CD4-positive, alpha-beta T cell treated with Interferon alpha-2 for 1 hour (primary cell): ENCODE results near the gene APBA2.
"Not testable (repeated sequence)": the region's sequence is repeated elsewhere in the genome, so short reads cannot be mapped to it uniquely, and the experiment has no call there.

Experiments used
- DNase-seq, 2 donors: peaks; one replicate each; pipeline ENCODE4 v3.0.0-alpha.2; 2020 to 2022

The APBA2 gene

DNA sequence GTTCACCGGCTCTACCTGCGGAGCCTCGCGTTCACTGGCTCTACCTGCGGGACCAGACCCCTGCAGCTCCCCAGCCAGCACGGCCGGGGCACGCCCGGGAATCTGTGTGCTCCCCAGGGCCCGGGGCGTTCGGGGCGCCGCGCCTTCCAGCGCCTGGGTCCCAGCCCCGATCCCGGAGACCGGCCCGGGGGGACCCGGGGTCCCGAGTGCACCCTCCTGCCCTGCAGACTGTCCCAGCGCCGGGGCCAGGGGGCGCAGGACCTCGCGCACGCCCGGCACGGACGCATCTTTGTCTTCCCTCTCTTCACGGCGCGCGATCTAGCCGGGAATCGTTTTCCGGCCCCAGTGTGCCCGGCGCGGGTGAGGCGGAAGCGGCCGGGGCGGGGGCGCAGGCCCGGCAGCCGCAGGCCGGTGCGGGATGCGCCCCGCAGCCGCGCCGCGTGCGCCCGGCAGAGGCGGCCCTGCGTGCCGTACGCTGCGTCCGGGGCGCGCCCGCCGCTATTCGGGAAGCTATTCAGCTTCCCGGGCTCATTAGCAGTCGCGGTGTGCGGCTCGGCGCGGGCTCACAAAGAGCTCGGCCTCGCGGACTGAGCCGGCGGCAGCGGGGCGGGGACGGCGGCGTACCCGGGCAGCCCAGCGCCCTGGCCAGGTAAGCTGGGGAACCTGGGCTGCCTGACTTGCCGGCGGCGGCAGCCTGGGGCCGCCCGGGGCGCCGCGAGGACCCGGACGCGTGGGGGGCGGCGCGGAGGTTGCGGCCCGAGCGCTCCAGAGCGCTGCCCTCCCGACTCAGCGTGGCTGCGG lies at the start of gene APBA2:
TSS of gene APBA2 (plus strand) at position 345 of the 801 bp plus-strand sequence. CDS start 167,911 bp downstream, outside the sequence.
- peak; percentile 31 to 53 for DNase-seq

DNA sequence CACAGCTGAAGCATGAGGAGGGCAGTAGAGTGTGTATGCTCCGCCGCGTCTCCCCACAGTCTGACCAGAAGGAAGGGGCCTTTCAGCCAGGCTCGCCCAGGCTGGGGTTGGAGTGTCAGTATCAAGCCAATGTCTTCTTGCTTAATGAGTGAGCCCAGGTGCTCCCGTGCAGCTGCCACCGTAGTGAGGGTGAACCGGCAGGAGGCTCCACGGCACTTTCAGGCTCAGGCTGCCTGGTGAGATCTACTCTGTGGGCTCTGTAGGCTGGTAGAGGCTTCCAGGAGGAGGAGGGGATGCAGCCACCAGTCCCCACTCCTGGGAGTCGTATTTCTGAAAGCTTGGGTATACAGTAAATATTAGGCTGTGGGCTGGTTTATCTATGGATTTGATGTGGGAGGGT lies 45.5 kb upstream of the APBA2 start:
- DNase-seq, result not testable (repeated sequence)

DNA sequence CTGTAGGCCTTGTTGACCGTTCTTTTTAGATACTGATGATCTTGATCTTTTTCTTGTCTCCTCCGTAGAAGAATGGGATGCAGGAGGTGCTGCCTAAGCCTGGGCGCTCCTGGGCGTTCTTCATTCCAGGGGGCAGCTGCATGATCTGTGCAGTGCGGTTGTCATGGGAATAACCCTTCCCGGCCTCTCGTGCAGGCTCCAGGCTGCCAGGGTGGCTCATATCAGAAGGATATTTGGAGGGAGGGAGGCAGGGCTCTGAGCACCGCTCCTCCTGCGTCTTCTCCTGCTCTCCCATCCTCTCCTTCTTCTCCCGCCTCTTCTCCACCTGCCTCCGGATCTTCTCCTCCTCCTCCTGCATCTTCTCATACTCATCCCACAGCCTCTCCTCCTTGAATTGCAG lies 43.6 kb upstream of the APBA2 start:
- not testable (repeated sequence) for DNase-seq

DNA sequence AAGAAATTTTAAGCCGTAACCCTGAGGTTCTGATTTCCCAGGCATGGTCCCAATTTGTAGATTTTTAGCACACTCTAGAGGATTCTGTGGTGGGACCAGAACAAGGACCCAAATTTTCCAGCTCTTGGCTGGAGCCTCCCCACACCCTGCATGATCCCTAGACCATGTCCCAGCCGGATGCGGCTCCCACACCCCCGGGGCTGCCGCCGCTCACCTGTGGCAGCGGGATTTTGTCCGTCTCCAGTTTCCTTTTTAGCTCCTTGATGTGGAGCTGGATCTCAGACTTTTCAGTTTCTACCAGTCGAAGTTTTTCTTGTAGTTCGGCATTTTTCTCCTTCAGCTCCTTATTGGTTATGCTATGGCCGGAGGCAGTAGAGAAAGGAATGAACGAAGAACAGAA lies 42.3 kb upstream of the APBA2 start:
- not testable (repeated sequence) for DNase-seq

DNA sequence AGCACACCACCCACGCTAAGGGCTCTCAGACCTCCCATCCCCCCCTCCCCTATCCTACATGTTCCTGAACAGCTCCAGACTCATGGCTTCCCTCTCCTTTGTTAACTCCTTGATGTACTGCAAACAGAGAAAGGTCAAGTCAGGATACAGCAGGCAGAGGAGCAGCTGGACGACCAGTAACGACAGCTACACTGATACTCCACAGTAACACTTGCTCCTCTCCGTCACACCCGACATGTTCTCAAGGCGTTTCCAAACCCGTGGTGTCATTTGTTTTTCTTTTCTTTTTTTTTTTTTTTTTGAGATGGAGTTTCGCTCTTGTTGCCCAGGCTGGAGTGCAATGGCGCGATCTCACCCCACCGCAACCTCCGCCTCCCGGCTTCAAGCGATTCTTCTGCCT lies 41.6 kb upstream of the APBA2 start:
- not testable (repeated sequence) for DNase-seq

DNA sequence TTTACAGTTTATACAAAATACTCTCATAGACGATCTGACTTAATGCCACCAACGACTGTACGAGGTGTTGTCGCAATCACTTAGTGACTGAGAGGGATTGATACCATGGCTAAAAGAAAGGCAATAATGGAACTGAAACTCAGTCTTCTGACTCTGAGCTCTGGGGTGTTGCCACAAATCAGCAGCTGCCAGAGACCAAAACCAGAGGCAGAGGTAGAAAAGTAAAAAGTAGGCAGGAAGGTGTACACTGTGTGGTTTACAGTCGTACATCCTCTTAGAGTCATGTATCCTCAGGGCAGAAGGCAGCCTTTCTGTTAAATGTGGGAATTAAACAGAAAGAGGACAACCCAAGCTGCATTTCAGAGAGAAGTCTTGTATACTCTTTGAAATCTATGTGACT lies 38.5 kb upstream of the APBA2 start:
- DNase-seq, result peak in 1 of 2 donors; percentile 13

DNA sequence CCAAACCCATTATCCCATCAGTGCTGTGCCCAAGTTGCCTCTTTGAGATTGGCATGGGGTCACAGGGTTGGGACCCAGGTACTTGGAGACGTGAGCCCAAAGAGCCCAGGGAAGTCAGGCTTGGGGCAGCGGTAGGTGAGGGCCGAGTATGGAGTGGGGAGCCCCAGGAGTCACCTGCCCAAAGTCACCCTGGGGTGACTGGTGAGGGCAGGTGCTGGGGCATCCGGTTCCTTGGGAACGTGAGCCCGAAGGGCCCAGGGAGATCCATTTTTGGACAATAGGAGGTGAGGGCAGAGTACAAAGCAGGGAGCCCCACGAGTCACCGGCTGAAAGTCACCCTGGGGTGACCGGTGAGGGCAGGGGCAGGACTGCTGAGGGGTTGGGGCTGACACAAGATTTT lies 37.8 kb upstream of the APBA2 start:
- DNase-seq, result not testable (repeated sequence)

DNA sequence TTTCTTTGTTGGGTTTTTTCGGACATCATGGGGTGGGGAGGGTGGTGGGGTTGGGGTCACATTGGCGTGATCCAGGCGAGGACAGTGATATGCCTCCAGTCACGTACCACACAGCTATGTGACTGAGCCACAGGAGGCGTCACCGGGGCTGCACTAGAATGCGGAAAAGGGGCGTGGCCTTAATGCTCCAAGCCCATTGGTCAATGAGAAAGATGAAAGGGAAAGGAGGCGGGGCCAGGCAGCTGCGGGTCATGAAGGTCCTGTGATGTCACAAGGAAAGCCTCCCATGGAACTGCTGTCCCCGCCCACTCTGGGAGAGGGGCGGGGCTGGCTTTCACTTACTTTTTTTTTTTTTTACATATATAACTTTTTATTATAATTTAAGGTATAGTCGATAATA lies 37.3 kb upstream of the APBA2 start, which contains the start of gene GOLGA6L7:
TSS of gene GOLGA6L7 (minus strand) at position 124 of the 400 bp plus-strand sequence. CDS start at position 29, 95 bp downstream.
- DNase-seq, result peak in 1 of 2 donors; percentile 5

DNA sequence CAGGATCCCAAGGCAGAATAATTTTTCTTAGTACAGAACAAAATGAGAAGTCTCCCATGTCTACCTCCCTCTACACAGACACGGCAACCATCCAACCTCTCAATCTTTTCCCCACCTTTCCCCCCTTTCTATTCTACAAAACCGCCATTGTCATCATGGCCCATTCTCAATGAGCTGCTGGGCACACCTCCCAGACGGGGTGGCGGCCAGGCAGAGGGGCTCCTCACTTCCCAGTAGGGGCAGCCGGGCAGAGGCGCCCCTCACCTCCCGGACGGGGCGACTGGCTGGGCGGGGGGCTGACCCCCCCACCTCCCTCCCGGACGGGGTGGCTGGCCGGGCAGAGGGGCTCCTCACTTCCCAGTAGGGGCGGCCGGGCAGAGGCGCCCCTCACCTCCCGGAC lies 36.5 kb upstream of the APBA2 start:
- not testable (repeated sequence) for DNase-seq

DNA sequence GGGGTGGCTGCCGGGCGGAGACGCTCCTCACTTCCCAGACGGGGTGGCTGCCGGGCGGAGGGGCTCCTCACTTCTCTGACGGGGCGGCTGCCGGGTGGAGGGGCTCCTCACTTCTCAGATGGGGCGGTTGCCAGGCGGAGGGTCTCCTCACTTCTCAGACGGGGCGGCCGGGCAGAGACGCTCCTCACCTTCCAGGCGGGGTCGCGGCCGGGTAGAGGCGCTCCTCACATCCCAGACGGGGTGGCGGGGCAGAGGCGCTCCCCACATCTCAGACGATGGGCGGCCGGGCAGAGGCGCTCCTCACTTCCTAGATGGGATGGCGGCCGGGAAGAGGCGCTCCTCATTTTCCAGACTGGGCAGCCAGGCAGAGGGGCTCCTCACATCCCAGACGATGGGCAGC lies 36.0 kb upstream of the APBA2 start:
- not testable (repeated sequence) for DNase-seq

DNA sequence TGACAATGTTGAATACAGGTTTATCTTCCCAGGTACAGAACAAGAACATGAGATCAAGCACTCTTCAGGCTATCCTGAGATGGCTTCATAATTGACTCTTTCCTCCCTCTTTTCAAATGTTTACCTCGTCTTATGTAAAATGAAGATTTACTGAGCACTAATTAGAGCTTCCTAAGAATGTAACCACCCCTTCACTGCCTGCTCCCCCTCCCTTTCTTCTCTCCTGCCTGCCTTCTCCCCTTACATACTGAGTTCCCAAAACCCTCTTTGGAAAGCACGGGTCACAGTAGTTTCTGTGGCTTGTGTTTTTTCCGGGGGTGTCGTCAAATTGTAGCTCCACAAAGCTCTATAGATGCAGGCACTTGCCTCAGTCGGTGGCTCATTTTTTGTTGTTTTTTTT lies 32.1 kb upstream of the APBA2 start:
- DNase-seq, result not testable (repeated sequence)

DNA sequence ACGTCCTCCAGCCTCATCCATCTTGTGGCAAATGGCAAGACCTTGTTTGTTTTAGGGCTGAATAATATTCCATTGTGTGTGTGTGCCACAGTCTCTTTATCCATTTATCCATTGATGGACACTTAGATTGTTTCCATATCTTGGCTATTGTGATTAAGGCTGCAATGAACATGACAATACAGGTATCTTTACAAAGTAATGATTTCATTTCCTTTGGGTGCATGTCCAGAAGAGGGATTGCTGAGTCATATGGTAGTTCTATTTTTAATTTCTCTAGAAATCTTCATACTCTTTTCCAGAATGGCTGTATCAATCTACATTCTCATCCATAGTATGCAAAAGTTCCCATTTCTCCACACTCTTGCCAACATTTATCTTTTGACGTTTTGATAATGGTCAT lies 31.2 kb upstream of the APBA2 start:
- not testable (repeated sequence) for DNase-seq

DNA sequence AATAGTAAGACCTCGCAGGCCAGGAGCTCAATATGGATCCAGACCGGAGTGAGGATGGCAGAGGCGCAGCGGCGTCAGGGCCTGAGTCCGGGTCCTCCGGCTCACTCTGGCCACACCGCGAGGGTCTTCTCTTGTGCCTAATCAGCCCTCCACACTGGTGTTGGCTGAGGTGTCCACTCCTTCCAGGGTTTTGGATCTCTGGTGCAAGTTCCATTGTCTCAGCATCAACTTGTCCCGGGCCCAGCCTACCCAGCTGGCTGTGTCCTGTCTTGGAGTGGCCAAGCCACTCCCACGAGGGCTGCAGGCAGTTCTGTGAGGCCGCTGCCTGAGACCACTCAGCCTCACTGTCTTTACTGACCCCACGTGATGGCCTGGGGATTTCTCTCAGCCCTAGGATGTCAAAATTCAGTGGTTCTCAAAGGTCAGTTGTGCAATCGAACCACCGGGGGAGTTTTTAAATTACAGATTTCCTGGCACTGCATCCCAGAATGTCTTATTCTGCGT lies 24.7 kb upstream of the APBA2 start:
- no peak for DNase-seq

DNA sequence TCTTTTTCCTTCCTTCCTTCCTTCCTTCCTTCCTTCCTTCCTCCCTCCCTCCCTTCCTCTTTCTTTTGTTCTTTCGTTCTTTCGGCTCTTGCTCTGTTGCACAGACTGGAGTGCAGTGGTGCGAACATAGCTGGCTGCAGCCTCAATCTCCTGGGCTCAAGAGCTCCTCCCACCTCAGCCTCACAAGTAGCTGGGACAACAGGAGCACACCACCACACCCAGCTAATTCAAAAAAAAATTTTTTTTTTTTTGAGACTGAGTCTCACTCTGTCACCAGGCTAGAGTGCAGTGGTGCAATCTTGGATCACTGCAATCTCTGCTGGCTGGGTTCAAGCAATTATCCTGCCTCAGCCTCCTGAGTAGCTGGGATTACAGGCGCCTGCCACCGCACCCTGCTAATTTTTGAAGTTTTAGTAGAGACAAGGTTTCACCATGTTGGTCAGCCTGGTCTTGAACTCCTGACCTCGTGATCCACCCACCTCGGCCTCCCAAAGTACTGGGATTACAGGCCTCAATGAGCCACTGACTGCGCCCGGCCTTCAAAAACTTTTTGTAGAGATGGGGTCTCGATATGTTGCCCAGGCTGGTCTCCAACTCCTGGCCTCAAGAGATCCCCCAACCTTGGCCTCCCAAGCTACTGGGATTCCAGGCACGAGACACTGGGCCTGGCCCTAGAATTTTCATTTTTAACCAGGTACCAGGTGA lies 24.0 kb upstream of the APBA2 start:
- not testable (repeated sequence) for DNase-seq

DNA sequence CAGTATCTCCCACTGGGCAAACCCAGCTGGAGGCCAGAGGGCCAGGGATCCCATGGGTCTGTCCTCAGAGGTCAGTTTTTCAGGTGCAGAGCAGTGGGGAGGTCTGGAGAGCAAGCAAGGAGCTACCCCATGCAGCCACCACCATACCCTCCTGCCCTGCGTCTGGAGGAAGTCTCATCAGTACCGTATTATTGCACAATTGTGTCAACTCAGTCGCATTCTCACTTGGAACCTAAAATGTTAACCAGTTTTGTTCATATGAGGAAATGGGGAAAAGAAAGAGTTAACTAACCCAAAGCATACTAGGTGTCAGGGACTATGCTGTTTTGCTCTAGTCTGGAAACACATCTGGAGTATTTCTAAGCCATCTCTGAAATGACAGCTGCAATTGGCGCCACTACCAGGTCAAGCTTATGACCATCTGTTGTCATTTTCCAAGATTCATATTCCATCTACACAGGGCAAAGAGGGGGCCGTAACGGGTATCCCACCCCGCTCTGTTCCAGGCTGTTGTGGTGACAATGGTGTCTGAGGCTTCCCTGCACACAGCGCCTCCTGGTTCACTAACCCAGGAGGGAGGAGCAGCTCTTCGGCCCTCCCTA lies 16.9 kb upstream of the APBA2 start:
- DNase-seq, result no peak

DNA sequence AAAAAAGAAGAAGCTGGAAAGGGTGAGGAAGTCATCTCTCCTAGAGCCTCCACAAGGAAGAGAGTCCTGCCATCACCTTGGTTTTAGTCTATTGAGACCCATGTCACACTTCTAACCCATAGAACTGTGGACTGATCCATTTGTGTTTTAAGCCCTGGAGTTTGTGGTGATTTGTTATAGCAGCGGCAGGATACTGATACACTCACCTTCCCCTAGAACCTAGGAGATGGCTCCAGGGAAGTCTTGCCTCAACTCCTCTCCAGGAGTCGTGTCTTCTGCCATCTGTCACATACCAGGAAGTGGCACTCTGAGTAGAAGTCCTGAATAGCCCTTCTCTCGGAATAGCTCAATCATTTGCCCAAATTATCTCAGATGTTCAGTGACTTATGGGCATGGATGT lies 14.6 kb upstream of the APBA2 start:
- DNase-seq, result no peak

DNA sequence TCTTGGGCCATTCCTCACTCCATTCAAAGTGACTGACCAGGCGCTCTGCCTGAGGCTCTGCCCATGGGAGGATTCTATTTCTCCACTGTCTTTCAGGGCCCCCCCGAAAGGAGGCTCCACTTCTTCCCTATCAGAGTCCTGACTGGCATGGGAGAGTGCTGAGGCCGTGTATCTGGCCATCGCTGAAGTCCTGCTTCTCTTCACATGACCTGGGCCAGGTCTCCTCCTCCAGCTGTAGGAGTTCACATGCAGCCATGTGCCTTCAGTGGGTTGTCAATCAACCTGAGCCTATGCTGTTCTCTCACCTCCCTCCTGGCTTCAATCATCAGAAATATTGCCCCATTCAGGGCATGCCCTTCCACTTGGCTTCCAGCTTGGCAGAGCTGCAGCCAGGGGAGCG lies 12.8 kb upstream of the APBA2 start:
- no peak for DNase-seq

DNA sequence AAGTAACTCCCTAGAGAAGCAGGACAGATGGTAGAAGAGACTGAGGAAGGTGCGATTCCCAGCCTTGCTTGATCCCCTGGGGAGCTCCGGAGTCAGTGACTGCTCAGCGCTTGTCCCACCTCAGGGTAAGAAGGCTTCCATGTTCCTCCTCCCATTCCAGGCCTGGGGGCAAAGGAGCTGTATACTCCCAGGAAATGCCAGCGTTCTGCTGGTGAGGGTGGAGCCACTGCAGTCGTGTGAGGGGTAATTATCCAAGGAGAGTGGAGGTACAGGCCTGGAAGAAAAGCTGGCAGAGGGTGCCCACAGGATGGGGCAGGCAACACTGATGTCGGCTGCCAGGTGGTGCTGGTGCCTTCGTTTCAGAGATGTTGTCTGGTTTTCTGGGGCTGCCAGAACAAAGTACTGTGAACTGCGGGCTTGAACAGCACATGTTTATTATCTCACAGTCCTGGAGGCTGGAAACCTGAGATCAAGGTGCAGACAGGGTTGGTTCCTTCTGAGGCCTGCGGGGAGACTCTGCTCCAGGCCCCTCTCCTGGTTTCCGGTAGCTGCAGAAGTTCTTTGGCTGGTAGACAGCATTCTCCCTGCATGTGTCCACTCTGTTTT lies 12.1 kb upstream of the APBA2 start:
- DNase-seq, result peak; percentile 30 to 48

DNA sequence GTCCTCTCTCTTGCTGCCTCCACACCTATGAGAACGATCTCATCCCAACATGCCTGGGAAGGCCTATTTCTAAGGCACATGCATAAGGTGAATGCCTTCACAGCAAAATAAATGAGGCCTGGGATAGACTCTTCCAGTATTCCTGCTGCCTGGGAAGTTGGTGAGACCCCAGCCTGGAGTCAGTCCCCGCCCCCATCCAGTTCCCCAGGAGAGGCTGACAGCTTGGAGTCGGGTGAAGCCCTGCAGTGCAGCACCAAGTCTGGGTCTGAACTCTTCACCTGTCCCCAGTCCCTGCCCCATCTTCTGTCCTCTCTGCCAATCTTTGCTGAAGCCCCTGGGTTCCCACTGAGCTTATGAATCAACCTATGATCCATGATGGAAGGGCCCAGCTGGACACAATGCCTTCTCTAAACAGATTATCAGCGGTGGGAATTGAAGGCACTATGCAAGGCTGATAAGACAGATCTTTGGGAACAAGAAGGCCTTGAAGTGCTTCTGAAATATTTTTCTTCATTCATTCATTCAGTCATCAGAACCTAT lies 10.2 kb upstream of the APBA2 start:
- no peak for DNase-seq

DNA sequence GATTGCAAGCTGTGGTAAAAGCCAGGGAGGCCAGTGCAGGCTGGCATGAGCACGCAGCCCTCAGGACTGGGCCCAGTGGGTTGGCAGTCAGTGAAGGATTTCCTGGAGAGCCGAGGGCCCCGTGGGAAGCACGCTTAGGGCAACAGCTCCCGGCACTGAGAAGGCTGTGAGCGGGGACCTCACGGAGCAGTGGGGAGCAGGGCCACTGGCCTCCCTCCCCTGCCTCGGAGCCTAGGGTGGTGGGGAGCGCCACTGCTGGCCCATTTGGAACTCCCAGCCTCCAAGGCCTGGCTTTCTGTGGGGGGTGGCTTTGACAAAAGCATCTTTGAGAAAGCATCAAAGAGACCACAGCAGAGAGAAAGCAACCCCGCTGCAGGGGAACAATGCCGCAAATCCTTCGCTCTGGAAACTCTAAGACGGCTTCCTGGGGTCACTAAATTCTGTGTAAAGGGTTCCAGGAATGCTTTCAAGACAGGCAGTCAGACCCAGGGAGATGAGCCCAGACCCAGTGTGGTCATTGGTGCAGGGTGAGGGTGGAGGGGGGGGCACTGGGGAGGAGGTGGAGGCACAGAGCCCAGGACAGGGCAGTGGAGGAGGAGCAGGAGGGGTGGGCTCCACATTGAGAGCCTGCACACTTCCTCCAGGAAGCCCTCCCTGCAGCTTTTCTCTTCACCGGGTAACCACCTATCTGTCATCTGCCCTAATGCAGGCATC lies 9.5 kb upstream of the APBA2 start:
- DNase-seq, result no peak

DNA sequence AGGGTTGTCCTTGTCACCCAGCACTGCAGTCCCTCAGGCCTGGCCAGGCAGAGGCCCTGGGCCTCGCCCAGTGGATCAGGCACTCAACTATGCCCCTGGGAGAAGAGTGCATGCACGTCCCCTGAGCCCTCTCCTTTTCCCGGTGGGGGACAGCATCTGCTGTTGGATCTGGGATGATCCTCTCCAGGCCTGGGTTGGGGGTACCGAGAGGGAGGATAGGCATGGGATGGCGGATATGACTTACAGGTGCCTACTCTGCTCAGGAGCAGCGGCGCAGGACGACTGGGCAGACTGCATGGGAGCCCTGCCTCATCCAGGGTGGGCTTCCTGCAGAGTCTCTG lies 9.0 kb upstream of the APBA2 start:
- no peak for DNase-seq

DNA sequence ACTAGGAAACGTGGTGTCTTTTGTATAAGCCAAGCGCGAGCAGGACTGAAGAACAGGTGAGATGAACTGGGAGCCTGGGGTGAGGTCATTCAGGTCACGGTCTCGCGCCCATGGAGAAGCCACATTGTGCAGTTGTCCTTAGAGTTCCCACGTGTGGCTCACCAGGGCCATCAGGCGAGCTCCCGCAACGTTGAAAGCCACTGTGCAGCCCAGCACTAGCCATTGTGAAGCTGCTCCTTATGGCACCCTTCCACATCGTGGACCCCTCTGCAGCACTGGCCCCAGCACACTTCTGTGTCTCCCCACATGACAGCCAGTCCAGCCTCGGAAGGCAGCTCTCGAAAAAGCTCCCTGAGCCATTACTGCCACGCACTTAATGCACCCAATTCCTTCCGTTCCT lies 7.6 kb upstream of the APBA2 start:
- no peak for DNase-seq
